ENCODE data around the gene CNOT6.

Gene CNOT6

GRCh38 chr5:180608572-180609310 is 114.6 kb downstream of the CNOT6 start:
- no peak for TF ChIP-seq GLIS3 (CRISPR knock-in tag; IDR thresholded peaks at IDR 0.05)
- no peak for TF ChIP-seq CREB5 (CRISPR knock-in tag; IDR thresholded peaks at IDR 0.05; ENCODE audit: low read depth)
- no peak for TF ChIP-seq RARB (CRISPR knock-in tag; IDR thresholded peaks at IDR 0.05)
- no peak for TF ChIP-seq ZC3H10 (CRISPR knock-in tag; IDR thresholded peaks at IDR 0.05)
- no peak for TF ChIP-seq TOX (CRISPR knock-in tag; IDR thresholded peaks at IDR 0.05; ENCODE audit: borderline replicate concordance)
- no peak for TF ChIP-seq ZNF8 (CRISPR knock-in tag; IDR thresholded peaks at IDR 0.05)
- TF ChIP-seq CSRNP3 (CRISPR knock-in tag; IDR thresholded peaks at IDR 0.05), result no peak
- TF ChIP-seq ISL1 (CRISPR knock-in tag; IDR thresholded peaks at IDR 0.05), result no peak

GRCh38 chr5:180609386-180609785 is 115.2 kb downstream of the CNOT6 start:
- no peak for TF ChIP-seq SNAI2 (CRISPR knock-in tag; IDR thresholded peaks at IDR 0.05)
- no peak for TF ChIP-seq ZFP3 (CRISPR knock-in tag; IDR thresholded peaks at IDR 0.05)
- no peak for TF ChIP-seq ZFP30 (CRISPR knock-in tag; IDR thresholded peaks at IDR 0.05)
- TF ChIP-seq PATZ1 (CRISPR knock-in tag; IDR thresholded peaks at IDR 0.05; ENCODE audit: borderline replicate concordance), result no peak
- TF ChIP-seq ZC3H10 (CRISPR knock-in tag; IDR thresholded peaks at IDR 0.05), result no peak
- no peak for TF ChIP-seq BACH2 (CRISPR knock-in tag; IDR thresholded peaks at IDR 0.05; ENCODE audit: borderline replicate concordance)
- no peak for TF ChIP-seq CREB5 (CRISPR knock-in tag; IDR thresholded peaks at IDR 0.05; ENCODE audit: low read depth)
- TF ChIP-seq PPARA (CRISPR knock-in tag; IDR thresholded peaks at IDR 0.05; ENCODE audit: borderline replicate concordance), result no peak
- no peak for TF ChIP-seq ZNF70 (CRISPR knock-in tag; IDR thresholded peaks at IDR 0.05)
- no peak for TF ChIP-seq ARNTL (CRISPR knock-in tag; IDR thresholded peaks at IDR 0.05; ENCODE audit: borderline replicate concordance, low read depth)
- no peak for TF ChIP-seq ZNF565 (CRISPR knock-in tag; conservative IDR thresholded peaks at IDR 0.05; ENCODE audit: low read depth)
- TF ChIP-seq RARB (CRISPR knock-in tag; IDR thresholded peaks at IDR 0.05), result no peak
- no peak for ATAC-seq

More at GRCh38 chr5:180608572-180609310, 114.6 kb downstream of the CNOT6 start:
- ATAC-seq, result no peak

- TF ChIP-seq CSDC2 (CRISPR knock-in tag; IDR thresholded peaks at IDR 0.05) (no peak), RARB (CRISPR knock-in tag; IDR thresholded peaks at IDR 0.05) (no peak)
- ATAC-seq, result no peak
Observed at GRCh38 chr5:180609817-180610550, 115.8 kb downstream of the CNOT6 start.

GRCh38 chr5:180611140-180611850 is 117.1 kb downstream of the CNOT6 start:
- ATAC-seq, result peak; percentile 76
- TF ChIP-seq CSRNP3 (CRISPR knock-in tag; IDR thresholded peaks at IDR 0.05) (no peak), TOX (CRISPR knock-in tag; IDR thresholded peaks at IDR 0.05; ENCODE audit: borderline replicate concordance) (no peak), BACH2 (CRISPR knock-in tag; IDR thresholded peaks at IDR 0.05; ENCODE audit: borderline replicate concordance) (no peak), TSHZ2 (CRISPR knock-in tag; IDR thresholded peaks at IDR 0.05) (no peak), ZNF70 (CRISPR knock-in tag; IDR thresholded peaks at IDR 0.05) (no peak), GLIS3 (CRISPR knock-in tag; IDR thresholded peaks at IDR 0.05) (no peak), ARNTL (CRISPR knock-in tag; IDR thresholded peaks at IDR 0.05; ENCODE audit: borderline replicate concordance, low read depth) (no peak), ZC3H10 (CRISPR knock-in tag; IDR thresholded peaks at IDR 0.05) (no peak), ZNF565 (CRISPR knock-in tag; conservative IDR thresholded peaks at IDR 0.05; ENCODE audit: low read depth) (no peak), ZFP3 (CRISPR knock-in tag; IDR thresholded peaks at IDR 0.05) (no peak), CSDC2 (CRISPR knock-in tag; IDR thresholded peaks at IDR 0.05) (no peak), ESRRG (CRISPR knock-in tag; IDR thresholded peaks at IDR 0.05) (no peak), RARB (CRISPR knock-in tag; IDR thresholded peaks at IDR 0.05) (no peak), SNAI2 (CRISPR knock-in tag; IDR thresholded peaks at IDR 0.05) (no peak)
